Activated naive CD4-positive, alpha-beta T cell treated with anti-CD3 and anti-CD28 coated beads for 36 hours (primary cell): ENCODE measurements around the gene CBX4. TPM values are rescaled to one million over a fixed set of nuclear protein-coding genes. Genes with fewer than 3 reads are reported as not detected.

Source experiments
- CTCF ChIA-PET: fragments of 350-600 bp; sonication (Branson Sonifier 250); formaldehyde crosslinking; loops from one replicate; lab custom pipeline; 2021; ENCODE audit warnings: antibody characterized with exemption; lab: Charles Lee
- DNase-seq: peaks from one replicate; pipeline ENCODE4 v3.0.0-alpha.2; 2020
- H3K27ac Mint-ChIP-seq: one replicate; pipeline ENCODE4 v1.8.0; 2021; ENCODE audit warnings: mild to moderate bottlenecking, mixed read lengths
- H3K27me3 Mint-ChIP-seq: one replicate; pipeline ENCODE4 v1.8.0; 2021; ENCODE audit warnings: low read depth, mixed read lengths
- H3K36me3 Mint-ChIP-seq: one replicate; pipeline ENCODE4 v1.8.0; 2021; ENCODE audit warnings: low read depth, mixed read lengths
- H3K4me1 Mint-ChIP-seq: one replicate; pipeline ENCODE4 v1.8.0; 2021; ENCODE audit warnings: low read depth, mixed read lengths
- H3K4me3 Mint-ChIP-seq: one replicate; pipeline ENCODE4 v1.8.0; 2021; ENCODE audit warnings: mild to moderate bottlenecking, moderate library complexity, mixed read lengths
- H3K9me3 Mint-ChIP-seq: one replicate; pipeline ENCODE4 v1.8.0; 2021; ENCODE audit warnings: mixed read lengths
- intact Hi-C: fragments of 100-400 bp; cut with micrococcal nuclease; formaldehyde crosslinking; loops from one replicate; pipeline ENCODE4 v1.15.1; 2023
- total RNA-seq, 2 experiments: library from RNA; stranded (reverse); gene quantifications; one replicate each; pipeline ENCODE4 v1.2.3, GENCODE V29; 2021

Gene CBX4
- total RNA-seq, 2 experiments from 2014 or later, result 22.7 to 26.3 TPM

- DNase-seq, result no peak
- Mint-ChIP-seq H3K27ac (no peak overlapping the region), H3K27me3 (peaks cover 47% of the 10 kb centered on the region), H3K36me3 (no peaks in the 10 kb centered on the region), H3K9me3 (no peaks in the 10 kb centered on the region), H3K4me1 (peaks cover 16% of the 10 kb centered on the region), H3K4me3 (no peak overlapping the region)
- CTCF ChIA-PET, result interaction anchor here (0.6 to 1.0 kb wide), 2 partner anchors 10 to 19 kb away, joined by 3 to 5 read pairs; no protein-coding TSS in a partner anchor
- intact Hi-C loops, result loop anchor here (2.0 to 5.0 kb wide), 2 partner anchors 45 to 126 kb away; no protein-coding TSS in a partner anchor
Observed at GRCh38 chr17:79791735-79792161, 47.5 kb downstream of the CBX4 start.

- DNase-seq, result peak; percentile 38
- no peaks in the 10 kb centered on the region for H3K9me3 Mint-ChIP-seq
- intact Hi-C loops, result loop anchor here (2.0 to 5.0 kb wide), 2 partner anchors 44 to 126 kb away; no protein-coding TSS in a partner anchor
- no peak overlapping the region for H3K27ac Mint-ChIP-seq
- CTCF ChIA-PET, result interaction anchor here (1.0 to 1.3 kb wide), 3 partner anchors 20 to 55 kb away, joined by 3 read pairs; no protein-coding TSS in a partner anchor
- H3K27me3 Mint-ChIP-seq, result peaks cover 51% of the 10 kb centered on the region
- H3K36me3 Mint-ChIP-seq, result no peaks in the 10 kb centered on the region
- H3K4me3 Mint-ChIP-seq, result no peak overlapping the region
- H3K4me1 Mint-ChIP-seq, result peaks cover 13% of the 10 kb centered on the region
Observed at GRCh38 chr17:79790805-79791734, 48.2 kb downstream of the CBX4 start.

- peaks cover 52% of the 10 kb centered on the region for H3K27me3 Mint-ChIP-seq
- CTCF ChIA-PET, result interaction anchor here (1.1 to 1.7 kb wide), 6 partner anchors 16 to 125 kb away, joined by 3 to 4 read pairs (median 3); no protein-coding TSS in a partner anchor
- peaks cover under 1% of the 10 kb centered on the region for H3K36me3 Mint-ChIP-seq
- no peak overlapping the region for H3K4me3 Mint-ChIP-seq
- no peaks in the 10 kb centered on the region for H3K9me3 Mint-ChIP-seq
- intact Hi-C loops, result loop anchor here (2.0 to 5.0 kb wide), 2 partner anchors 43 to 127 kb away; no protein-coding TSS in a partner anchor
- no peak overlapping the region for H3K27ac Mint-ChIP-seq
- DNase-seq, result no peak
- H3K4me1 Mint-ChIP-seq, result peaks cover 8% of the 10 kb centered on the region
Observed at GRCh38 chr17:79789943-79790804, 49.1 kb downstream of the CBX4 start.

- peaks cover 53% of the 10 kb centered on the region for H3K27me3 Mint-ChIP-seq
- H3K4me1 Mint-ChIP-seq, result peaks cover 8% of the 10 kb centered on the region
Observed at GRCh38 chr17:79788989-79789942, 50.0 kb downstream of the CBX4 start.

GRCh38 chr17:79788455-79788854 lies 50.8 kb downstream of the CBX4 start:
- CTCF ChIA-PET, result interaction anchor here (1.1 to 1.7 kb wide), 5 partner anchors 14 to 182 kb away, joined by 3 to 4 read pairs (median 3); no protein-coding TSS in a partner anchor
- Mint-ChIP-seq H3K36me3 (peaks cover 2% of the 10 kb centered on the region), H3K4me1 (peaks cover 8% of the 10 kb centered on the region), H3K9me3 (no peaks in the 10 kb centered on the region), H3K27ac (no peak overlapping the region), H3K27me3 (peaks cover 52% of the 10 kb centered on the region), H3K4me3 (no peak overlapping the region)
- intact Hi-C loops, result no loop called here
- no peak for DNase-seq

More at GRCh38 chr17:79788989-79789942, 50.0 kb downstream of the CBX4 start:
- Mint-ChIP-seq H3K27ac (no peak overlapping the region), H3K4me3 (no peak overlapping the region), H3K9me3 (no peaks in the 10 kb centered on the region), H3K36me3 (peaks cover 2% of the 10 kb centered on the region)
- CTCF ChIA-PET, result interaction anchor here (0.6 to 1.7 kb wide), 8 partner anchors 15 to 931 kb away, joined by 3 to 4 read pairs (median 3); no protein-coding TSS in a partner anchor
- no peak for DNase-seq
- intact Hi-C loops, result no loop called here

GRCh38 chr17:79786930-79787643 lies 52.2 kb downstream of the CBX4 start:
- Mint-ChIP-seq H3K27ac (no peak overlapping the region), H3K4me1 (peaks cover 6% of the 10 kb centered on the region), H3K9me3 (no peaks in the 10 kb centered on the region), H3K4me3 (no peak overlapping the region), H3K36me3 (peaks cover 2% of the 10 kb centered on the region), H3K27me3 (peaks cover 57% of the 10 kb centered on the region)
- CTCF ChIA-PET, result interaction anchor here (0.6 to 1.3 kb wide), 2 partner anchors 24 to 42 kb away, joined by 3 to 9 read pairs; no protein-coding TSS in a partner anchor
- intact Hi-C loops, result no loop called here
- DNase-seq, result no peak

- DNase-seq, result no peak
- Mint-ChIP-seq H3K4me1 (peaks cover 11% of the 10 kb centered on the region), H3K27ac (no peak overlapping the region), H3K36me3 (peaks cover 2% of the 10 kb centered on the region), H3K27me3 (peaks cover 59% of the 10 kb centered on the region), H3K9me3 (no peaks in the 10 kb centered on the region), H3K4me3 (no peak overlapping the region)
- CTCF ChIA-PET, result interaction anchor here (1.3 kb wide), 1 partner anchor 41 kb away, joined by 9 read pairs; no protein-coding TSS in a partner anchor
- intact Hi-C loops, result no loop called here
Observed at GRCh38 chr17:79785900-79786810, 53.1 kb downstream of the CBX4 start.

GRCh38 chr17:79785017-79785899 lies 54.0 kb downstream of the CBX4 start:
- Mint-ChIP-seq H3K27ac (no peak overlapping the region), H3K9me3 (no peaks in the 10 kb centered on the region), H3K36me3 (peaks cover 2% of the 10 kb centered on the region), H3K4me1 (peaks cover 7% of the 10 kb centered on the region), H3K27me3 (peaks cover 52% of the 10 kb centered on the region), H3K4me3 (no peak overlapping the region)
- DNase-seq, result no peak
- intact Hi-C loops, result no loop called here
- CTCF ChIA-PET, result interaction anchor here (1.3 kb wide), 1 partner anchor 40 kb away, joined by 9 read pairs; no protein-coding TSS in a partner anchor

- peaks cover 56% of the 10 kb centered on the region for H3K27me3 Mint-ChIP-seq
- H3K9me3 Mint-ChIP-seq, result no peaks in the 10 kb centered on the region
- H3K4me1 Mint-ChIP-seq, result peaks cover 6% of the 10 kb centered on the region
- peaks cover 2% of the 10 kb centered on the region for H3K36me3 Mint-ChIP-seq
- CTCF ChIA-PET, result interaction anchor here (1.0 kb wide), 1 partner anchor 11 kb away, joined by 3 read pairs; no protein-coding TSS in a partner anchor
- DNase-seq, result no peak
- H3K4me3 Mint-ChIP-seq, result no peak overlapping the region
- H3K27ac Mint-ChIP-seq, result no peak overlapping the region
- intact Hi-C loops, result no loop called here
Observed at GRCh38 chr17:79784353-79785016, 54.8 kb downstream of the CBX4 start.
